Astrocyte (in vitro differentiated cells and primary cell): ENCODE data around the gene HAPSTR1.

Source experiments
- CTCF ChIP-seq: IDR thresholded peaks from 2 replicates; pipeline ENCODE4 v1.5.1; 2011; ENCODE audit warnings: low read depth, mild to moderate bottlenecking, inconsistent platforms, low read length, moderate library complexity; ENCODE audit not compliant: insufficient read depth
- EZH2 ChIP-seq: IDR thresholded peaks from 2 replicates; pipeline ENCODE4 v1.6.1; 2012; ENCODE audit warnings: mild to moderate bottlenecking, low read length, inconsistent platforms; ENCODE audit not compliant: insufficient read depth

GRCh38 chr16:9042533-9042932 is 48.9 kb upstream of the HAPSTR1 start:
- TF ChIP-seq CTCF, result no peak
- TF ChIP-seq EZH2, result no peak
